ENCODE measurements around the gene PHKB. TPM values are rescaled to one million over a fixed set of nuclear protein-coding genes. Genes with fewer than 3 reads are reported as not detected.

Gene PHKB
- polyA plus RNA-seq, 3 donors, result 49.8 to 53.1 (median 50.8) TPM

DNA sequence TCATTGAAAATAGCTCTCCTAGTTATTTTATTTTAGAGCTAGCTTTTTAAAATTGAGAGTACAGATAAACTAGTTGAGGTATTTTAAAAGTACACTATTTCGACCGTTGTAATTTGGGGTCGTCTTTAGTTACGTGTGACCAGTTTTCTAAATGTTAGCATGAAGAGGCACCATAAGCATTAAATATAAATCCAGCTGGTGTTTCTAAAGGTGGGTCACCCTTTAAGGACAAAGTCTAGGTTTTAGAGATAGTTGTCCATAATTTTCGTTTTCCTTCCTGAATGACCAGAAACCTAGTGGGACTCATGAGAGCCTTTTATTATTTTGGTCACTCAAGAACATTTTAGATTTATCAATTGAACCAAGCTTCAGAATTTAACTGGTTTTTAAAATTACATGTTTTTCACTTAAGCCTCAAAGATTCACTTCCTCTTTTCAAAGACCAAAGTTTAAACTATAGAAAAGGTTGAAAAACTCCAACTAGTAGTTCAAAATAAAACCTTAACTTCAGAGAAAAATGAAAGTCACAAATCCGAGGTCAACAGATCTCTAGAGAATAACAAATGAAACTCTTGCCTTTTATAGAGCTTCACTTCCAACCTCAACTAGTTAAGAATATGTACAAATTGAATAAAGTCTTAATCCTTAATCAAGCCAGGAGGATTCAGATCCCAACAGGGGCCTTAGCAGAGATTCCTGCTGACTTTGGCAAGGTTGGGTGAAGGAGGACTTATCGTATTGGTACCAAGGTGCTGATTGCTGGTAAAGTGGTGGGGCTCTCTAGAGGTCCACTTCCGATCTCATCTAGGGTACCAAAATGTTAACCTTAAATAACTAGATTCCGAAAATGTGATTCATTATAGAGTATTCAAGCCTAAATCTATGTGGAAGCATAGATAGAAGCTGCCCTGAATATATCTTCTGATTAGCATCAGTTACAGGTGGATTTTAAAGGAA, 32.5 kb downstream of the PHKB start:
- peak overlapping the region; percentile 82 for H2AFZ ChIP-seq (ENCODE audit: insufficient read depth, low read depth, low read length, poor library complexity, severe bottlenecking)
- TF ChIP-seq, protein P1, sequence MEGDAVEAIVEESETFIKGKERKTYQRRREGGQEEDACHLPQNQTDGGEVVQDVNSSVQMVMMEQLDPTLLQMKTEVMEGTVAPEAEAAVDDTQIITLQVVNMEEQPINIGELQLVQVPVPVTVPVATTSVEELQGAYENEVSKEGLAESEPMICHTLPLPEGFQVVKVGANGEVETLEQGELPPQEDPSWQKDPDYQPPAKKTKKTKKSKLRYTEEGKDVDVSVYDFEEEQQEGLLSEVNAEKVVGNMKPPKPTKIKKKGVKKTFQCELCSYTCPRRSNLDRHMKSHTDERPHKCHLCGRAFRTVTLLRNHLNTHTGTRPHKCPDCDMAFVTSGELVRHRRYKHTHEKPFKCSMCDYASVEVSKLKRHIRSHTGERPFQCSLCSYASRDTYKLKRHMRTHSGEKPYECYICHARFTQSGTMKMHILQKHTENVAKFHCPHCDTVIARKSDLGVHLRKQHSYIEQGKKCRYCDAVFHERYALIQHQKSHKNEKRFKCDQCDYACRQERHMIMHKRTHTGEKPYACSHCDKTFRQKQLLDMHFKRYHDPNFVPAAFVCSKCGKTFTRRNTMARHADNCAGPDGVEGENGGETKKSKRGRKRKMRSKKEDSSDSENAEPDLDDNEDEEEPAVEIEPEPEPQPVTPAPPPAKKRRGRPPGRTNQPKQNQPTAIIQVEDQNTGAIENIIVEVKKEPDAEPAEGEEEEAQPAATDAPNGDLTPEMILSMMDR (IDR thresholded peaks at IDR 0.05), result no peak
- peak overlapping the region; percentile 84 to 97 (median 94) for H3K27ac Mint-ChIP-seq
- no peaks in the 10 kb centered on the region for H3K27me3 ChIP-seq (ENCODE audit: control insufficient read depth in 2 of 2, insufficient read depth in 2 of 2, low read length in 2 of 2)
- peak overlapping the region; percentile 51 for H3K9ac ChIP-seq (ENCODE audit: insufficient read depth, low read length, poor library complexity, severe bottlenecking)
- intact Hi-C loops (cut with micrococcal nuclease), result no loop called here
- peaks cover 56% of the 10 kb centered on the region for H3K79me2 ChIP-seq (ENCODE audit: insufficient read depth, low read length)
- no CpG with 5 or more reads among the region's 9 CpGs for WGBS (ENCODE audit: insufficient coverage)
- peaks cover 26 to 28% of the 10 kb centered on the region in 2 donors for H3K36me3 Mint-ChIP-seq
- peak overlapping the region; percentile 37 to 77 (median 52) for H3K4me3 ChIP-seq (replicated peaks in 1 of 3; ENCODE audit: low read depth in 2 of 3, low read length in 3 of 3)
- DNase-seq, result peak in 1 of 3 donors; percentile 24
- peaks cover 28% of the 10 kb centered on the region for H3K4me1 Mint-ChIP-seq
- H3K9me3 Mint-ChIP-seq, result peaks cover 4 to 25% (median 20%) of the 10 kb centered on the region in 7 donors
- peaks cover 11 to 26% of the 10 kb centered on the region in 2 donors for H3K36me3 ChIP-seq (replicated peaks in 1 of 2; ENCODE audit: control insufficient read depth in 1 of 2, insufficient read depth in 2 of 2, low read length in 2 of 2)
- H3K27me3 Mint-ChIP-seq (ENCODE audit: low read depth in 3 of 3), result peaks cover 0 to 1% (median 0%) of the 10 kb centered on the region in 3 donors
- peak overlapping the region; percentile 70 to 85 for H3K27ac ChIP-seq (ENCODE audit: low read depth in 1 of 2, low read length in 2 of 2)
- H4K20me1 ChIP-seq (ENCODE audit: insufficient read depth, low read length), result no peaks in the 10 kb centered on the region
- peaks cover 26 to 35% of the 10 kb centered on the region in 2 donors for H3K4me1 ChIP-seq (ENCODE audit: control insufficient read depth in 1 of 2, insufficient read depth in 2 of 2, low read length in 2 of 2)
- H3K4me2 ChIP-seq (replicated peaks; ENCODE audit: extremely low read depth, low read length, poor library complexity, severe bottlenecking), result peak overlapping the region; percentile 75
- peaks cover 8 to 27% of the 10 kb centered on the region in 2 donors for H3K9me3 ChIP-seq (replicated peaks in 1 of 2; ENCODE audit: control insufficient read depth in 1 of 2, insufficient read depth in 1 of 2, low read length in 2 of 2)
- peak overlapping the region; percentile 79 to 92 for H3K4me3 Mint-ChIP-seq

DNA sequence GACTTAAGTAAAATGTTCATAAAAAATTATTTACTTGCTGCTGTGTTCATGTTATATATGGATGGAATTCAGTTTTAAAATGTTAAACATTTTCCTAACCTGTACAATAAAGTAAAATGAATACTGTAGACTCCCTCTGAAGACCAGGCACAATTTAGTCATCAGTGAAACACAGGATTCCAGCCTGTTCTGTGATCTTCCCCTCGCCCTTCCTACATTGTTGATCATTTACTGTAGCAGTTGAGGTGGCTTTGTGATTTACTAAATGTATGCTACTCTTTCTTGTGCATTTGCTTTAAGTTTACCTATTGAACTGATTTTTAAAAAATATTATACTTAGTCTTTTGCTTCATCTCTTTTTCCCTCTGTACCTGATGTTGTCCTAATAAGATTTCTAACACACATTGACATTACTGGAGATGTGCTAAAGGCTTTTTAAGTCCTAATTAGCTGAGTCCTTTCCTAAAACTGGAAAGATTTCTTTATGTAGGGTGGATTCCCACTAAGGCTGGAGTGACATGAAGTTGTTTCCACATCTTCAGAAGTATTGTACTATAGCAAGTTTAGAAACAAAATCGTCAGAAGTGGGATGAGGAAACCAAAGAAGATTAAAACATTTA, 38.1 kb downstream of the PHKB start:
- no peaks in the 10 kb centered on the region for H4K20me1 ChIP-seq (ENCODE audit: insufficient read depth, low read length)
- intact Hi-C loops (cut with micrococcal nuclease), result no loop called here
- Mint-ChIP-seq H3K27ac (peak overlapping the region in 2 of 7 donors; percentile 6 to 54), H3K36me3 (peaks cover 54 to 58% of the 10 kb centered on the region in 2 donors), H3K4me3 (no peak overlapping the region), H3K27me3 (ENCODE audit: low read depth in 3 of 3) (no peaks in the 10 kb centered on the region), H3K9me3 (peaks cover 0 to 1% (median 0%) of the 10 kb centered on the region in 7 donors), H3K4me1 (peaks cover 7% of the 10 kb centered on the region)
- peaks cover 25% of the 10 kb centered on the region for H3K79me2 ChIP-seq (ENCODE audit: insufficient read depth, low read length)
- DNase-seq, result no peak
- no peaks in the 10 kb centered on the region for H3K27me3 ChIP-seq (ENCODE audit: control insufficient read depth in 2 of 2, insufficient read depth in 2 of 2, low read length in 2 of 2)
- peak overlapping the region in 1 of 2 donors; percentile 18 for H3K27ac ChIP-seq (ENCODE audit: low read depth in 1 of 2, low read length in 2 of 2)
- TF ChIP-seq, protein P1 (IDR thresholded peaks at IDR 0.05), result no peak
- H2AFZ ChIP-seq (ENCODE audit: insufficient read depth, low read depth, low read length, poor library complexity, severe bottlenecking), result no peak overlapping the region
- no peak overlapping the region for H3K9ac ChIP-seq (ENCODE audit: insufficient read depth, low read length, poor library complexity, severe bottlenecking)
- no peak overlapping the region for H3K4me3 ChIP-seq (replicated peaks in 1 of 3; ENCODE audit: low read depth in 2 of 3, low read length in 3 of 3)
- no peaks in the 10 kb centered on the region for H3K9me3 ChIP-seq (replicated peaks in 1 of 2; ENCODE audit: control insufficient read depth in 1 of 2, insufficient read depth in 1 of 2, low read length in 2 of 2)
- H3K4me1 ChIP-seq (ENCODE audit: control insufficient read depth in 1 of 2, insufficient read depth in 2 of 2, low read length in 2 of 2), result peaks cover 5 to 8% of the 10 kb centered on the region in 2 donors
- no peak overlapping the region for H3K4me2 ChIP-seq (replicated peaks; ENCODE audit: extremely low read depth, low read length, poor library complexity, severe bottlenecking)
- H3K36me3 ChIP-seq (replicated peaks in 1 of 2; ENCODE audit: control insufficient read depth in 1 of 2, insufficient read depth in 2 of 2, low read length in 2 of 2), result peaks cover 58 to 72% of the 10 kb centered on the region in 2 donors
- 100% methylated on average over 1 of the region's 2 CpGs for WGBS (ENCODE audit: insufficient coverage)

Data from CD14-positive monocyte (primary cell).